ENCODE measurements around the gene CLCN5.
"Not testable (repeated sequence)": the region's sequence is repeated elsewhere in the genome, so short reads cannot be mapped to it uniquely, and the experiment has no call there.

The CLCN5 gene

GRCh38 chrX:49999087-49999486 lies 76.7 kb downstream of the CLCN5 start:
- no peak for DNase-seq

- no peak for DNase-seq
These were observed 78.6 kb downstream of the CLCN5 start for GRCh38 chrX:50000937-50001542.

GRCh38 chrX:50002067-50002714 lies 79.8 kb downstream of the CLCN5 start:
- DNase-seq = no peak

GRCh38 chrX:50003467-50003866 lies 81.1 kb downstream of the CLCN5 start:
- no peak for DNase-seq

GRCh38 chrX:50003927-50004326 lies 81.5 kb downstream of the CLCN5 start:
- no peak for DNase-seq

- DNase-seq = not testable (repeated sequence)
These were observed 103.2 kb downstream of the CLCN5 start for GRCh38 chrX:50025591-50025990.

- DNase-seq = no peak
These were observed 112.7 kb downstream of the CLCN5 start for GRCh38 chrX:50035126-50035525.

GRCh38 chrX:50036426-50036825 lies 114.0 kb downstream of the CLCN5 start:
- no peak for DNase-seq

- DNase-seq = no peak
These were observed 123.4 kb downstream of the CLCN5 start for GRCh38 chrX:50045823-50046222.

- no peak for DNase-seq
These were observed 126.8 kb downstream of the CLCN5 start for GRCh38 chrX:50049228-50049627.

- no peak for DNase-seq
These were observed 131.8 kb downstream of the CLCN5 start for GRCh38 chrX:50054147-50054546.

- DNase-seq = no peak
These were observed 144.0 kb downstream of the CLCN5 start for GRCh38 chrX:50066318-50066937.

- peak; percentile 1 for DNase-seq
These were observed 145.3 kb downstream of the CLCN5 start for GRCh38 chrX:50067435-50068284.

- DNase-seq = no peak
These were observed 145.8 kb downstream of the CLCN5 start for GRCh38 chrX:50068285-50068563.

- DNase-seq = no peak
These were observed 146.5 kb downstream of the CLCN5 start for GRCh38 chrX:50068893-50069292.

- DNase-seq = no peak
These were observed 149.1 kb downstream of the CLCN5 start for GRCh38 chrX:50071494-50071893.

- no peak for DNase-seq
These were observed 149.7 kb downstream of the CLCN5 start for GRCh38 chrX:50072110-50072509.

- no peak for DNase-seq
These were observed 151.2 kb downstream of the CLCN5 start for GRCh38 chrX:50073601-50074000.

- no peak for DNase-seq
These were observed 153.4 kb downstream of the CLCN5 start for GRCh38 chrX:50075630-50076339.

GRCh38 chrX:50081282-50081889 lies 159.0 kb downstream of the CLCN5 start:
- DNase-seq = no peak

- DNase-seq = no peak
These were observed 160.3 kb downstream of the CLCN5 start for GRCh38 chrX:50082741-50083140.

- no peak for DNase-seq
These were observed 166.2 kb downstream of the CLCN5 start for GRCh38 chrX:50088645-50089044.

- no peak for DNase-seq
These were observed 171.2 kb downstream of the CLCN5 start for GRCh38 chrX:50093625-50094024.

All from NCI-H510A (cell line).